Body of pancreas (tissue), 4 donors: Measurements from ENCODE around the gene DNAJC8. TPM values are rescaled to one million over a fixed set of nuclear protein-coding genes. Genes with fewer than 3 reads are reported as not detected.
A peak's percentile ranks its signal among the peaks of the same experiment; 100 is the strongest.

ENCODE experiments used
- ATAC-seq: fragments of 150-250 bp; one replicate; pipeline ENCODE4 v1.9.1; 2016
- DNase-seq, 4 donors: peaks; one replicate each; pipeline ENCODE4 v3.0.0-alpha.2; 2019
- H3K27ac ChIP-seq, 4 donors: fragments of 200-600 bp; sonication (generic); 1 replicate in 3 of 4; 2 replicates in 1 of 4; pipeline versions ENCODE4 v1.5.1 to v1.6.1; 2016 to 2019; ENCODE audit warnings: mild to moderate bottlenecking in 1 of 4, mixed read lengths in 1 of 4, moderate library complexity in 1 of 4
- H3K27me3 ChIP-seq, 2 donors: fragments of 200-600 bp; sonication (generic); one replicate each; pipeline ENCODE4 v1.6.0; 2016; ENCODE audit warnings: mild to moderate bottlenecking in 1 of 2
- H3K36me3 ChIP-seq, 2 donors: fragments of 200-600 bp; sonication (generic); replicated peaks in 1 of 2; 2 replicates each; pipeline ENCODE4 v1.5.1; 2016; ENCODE audit warnings: low read depth in 2 of 2; ENCODE audit not compliant: insufficient read depth in 1 of 2
- H3K4me1 ChIP-seq: fragments of 200-600 bp; sonication (generic); one replicate; pipeline ENCODE4 v1.6.0; 2016
- H3K4me3 ChIP-seq, 2 donors: fragments of 200-600 bp; sonication (generic); 1 replicate in 1 of 2; 2 replicates in 1 of 2; pipeline ENCODE4 v1.5.1; 2016 to 2019
- H3K9me3 ChIP-seq, 3 donors: fragments of 200-600 bp; sonication (generic); 1 replicate in 2 of 3; 2 replicates in 1 of 3; pipeline ENCODE4 v1.5.1; 2016
- CTCF ChIP-seq, 7 experiments: fragments of 450-650 bp in 4 of 7; fragments of 200-600 bp in 3 of 7; sonication (generic) in 3 of 7; IDR thresholded peaks; one replicate each; pipeline ENCODE4 v1.5.1; 2016 to 2019; ENCODE audit warnings: antibody characterized with exemption in 7 of 7
- POLR2A ChIP-seq, 3 donors: fragments of 450-650 bp; IDR thresholded peaks; one replicate each; pipeline ENCODE4 v1.6.1; 2016; ENCODE audit warnings: antibody characterized with exemption in 3 of 3, mild to moderate bottlenecking in 2 of 3
- WGBS, 2 donors: methylation state at CpG; one replicate each; pipeline ENCODE4 v1.1.5; 2017; 5-methylcytosine and 5-hydroxymethylcytosine counted together
- intact Hi-C: fragments of 100-400 bp; cut with DNase I; formaldehyde crosslinking; loops from one replicate; pipeline ENCODE4 v1.15.1; 2023
- total RNA-seq, 2 donors: library from RNA; depleted of rRNA; stranded (reverse); fragments of >200 nt; gene quantifications; one replicate each; pipeline ENCODE4 v1.1.0, GENCODE V29; 2016

Gene DNAJC8
- total RNA-seq, 2 donors from 2014 or later = 18.7 to 53.1 TPM

GRCh38 chr1:28278763-28279162 lies 45.9 kb upstream of the DNAJC8 start:
- H3K4me3 ChIP-seq = no peak overlapping the region
- no peak overlapping the region for H3K27ac ChIP-seq
- H3K9me3 ChIP-seq = no peaks in the 10 kb centered on the region
- no peaks in the 10 kb centered on the region for H3K27me3 ChIP-seq
- DNase-seq = no peak
- 85 to 90% methylated on average over 5 of the region's 5 CpGs for WGBS, 2 donors
- H3K36me3 ChIP-seq = peaks cover 7 to 24% of the 10 kb centered on the region in 2 donors
- H3K4me1 ChIP-seq = no peaks in the 10 kb centered on the region
- TF ChIP-seq CTCF (IDR thresholded peaks at IDR 0.05) = no peak
- no peak for TF ChIP-seq POLR2A (IDR thresholded peaks at IDR 0.05)
- ATAC-seq = no peak
- intact Hi-C loops = no loop called here

- H3K27me3 ChIP-seq = no peaks in the 10 kb centered on the region
- 88 to 92% methylated on average over 16 to 17 of the region's 17 CpGs for WGBS, 2 donors
- H3K27ac ChIP-seq = no peak overlapping the region
- no peak for TF ChIP-seq POLR2A (IDR thresholded peaks at IDR 0.05)
- no peak for TF ChIP-seq CTCF (IDR thresholded peaks at IDR 0.05)
- intact Hi-C loops = no loop called here
- H3K4me1 ChIP-seq = peaks cover 13% of the 10 kb centered on the region
- peaks cover 0 to 19% of the 10 kb centered on the region in 2 donors for H3K36me3 ChIP-seq
- H3K4me3 ChIP-seq = no peak overlapping the region
- DNase-seq = no peak
- ATAC-seq = no peak
- H3K9me3 ChIP-seq = no peaks in the 10 kb centered on the region
Observed at GRCh38 chr1:28273216-28273860, 40.5 kb upstream of the DNAJC8 start.

GRCh38 chr1:28272215-28272852 lies 39.5 kb upstream of the DNAJC8 start:
- peaks cover 23% of the 10 kb centered on the region for H3K4me1 ChIP-seq
- intact Hi-C loops = no loop called here
- peaks cover 0 to 15% of the 10 kb centered on the region in 2 donors for H3K36me3 ChIP-seq
- no peak overlapping the region for H3K27ac ChIP-seq
- no peaks in the 10 kb centered on the region for H3K9me3 ChIP-seq
- ATAC-seq (no peak), DNase-seq (no peak)
- TF ChIP-seq CTCF (IDR thresholded peaks at IDR 0.05) = no peak
- no peak for TF ChIP-seq POLR2A (IDR thresholded peaks at IDR 0.05)
- H3K27me3 ChIP-seq = no peaks in the 10 kb centered on the region
- 90 to 92% methylated on average over 10 to 19 of the region's 20 CpGs for WGBS, 2 donors
- no peak overlapping the region for H3K4me3 ChIP-seq

- H3K4me3 ChIP-seq = no peak overlapping the region
- H3K9me3 ChIP-seq = no peaks in the 10 kb centered on the region
- no peak for TF ChIP-seq POLR2A (IDR thresholded peaks at IDR 0.05)
- no peaks in the 10 kb centered on the region for H3K27me3 ChIP-seq
- intact Hi-C loops = no loop called here
- H3K4me1 ChIP-seq = peaks cover 49% of the 10 kb centered on the region
- 36 to 39% methylated on average over 2 of the region's 2 CpGs for WGBS, 2 donors
- H3K36me3 ChIP-seq = peaks cover 0 to 11% of the 10 kb centered on the region in 2 donors
- ATAC-seq = no peak
- DNase-seq = no peak
- H3K27ac ChIP-seq = peak overlapping the region in 2 of 4 donors; percentile 27 to 49
Observed at GRCh38 chr1:28269529-28269928, 36.7 kb upstream of the DNAJC8 start.

- H3K4me1 ChIP-seq = peaks cover 66% of the 10 kb centered on the region
- peak overlapping the region in 3 of 4 donors; percentile 31 to 67 (median 51) for H3K27ac ChIP-seq
- DNase-seq = no peak
- TF ChIP-seq CTCF (IDR thresholded peaks at IDR 0.05) = no peak
- no peak for TF ChIP-seq POLR2A (IDR thresholded peaks at IDR 0.05)
- no peak for ATAC-seq
- H3K36me3 ChIP-seq = peaks cover 0 to 2% of the 10 kb centered on the region in 2 donors
- intact Hi-C loops = no loop called here
- WGBS, 2 donors = 70 to 76% methylated on average over 2 of the region's 2 CpGs
- H3K27me3 ChIP-seq = no peaks in the 10 kb centered on the region
- no peak overlapping the region for H3K4me3 ChIP-seq
- no peaks in the 10 kb centered on the region for H3K9me3 ChIP-seq
Observed at GRCh38 chr1:28267633-28268032, 34.8 kb upstream of the DNAJC8 start.
